HG03571 (cell line): ENCODE results near the gene CSF1R.
"Not testable (repeated sequence)": the region's sequence is repeated elsewhere in the genome, so short reads cannot be mapped to it uniquely, and the experiment has no call there.

Experiments used
- ATAC-seq: cut with Tn5 transposase; IDR thresholded peaks from one replicate; pipeline ENCODE4 v1.9.1; 2021; ENCODE audit not compliant: unreplicated experiment

The CSF1R gene

GRCh38 chr5:150055326-150056074 lies 30.9 kb downstream of the CSF1R start:
- no peak for ATAC-seq

DNA sequence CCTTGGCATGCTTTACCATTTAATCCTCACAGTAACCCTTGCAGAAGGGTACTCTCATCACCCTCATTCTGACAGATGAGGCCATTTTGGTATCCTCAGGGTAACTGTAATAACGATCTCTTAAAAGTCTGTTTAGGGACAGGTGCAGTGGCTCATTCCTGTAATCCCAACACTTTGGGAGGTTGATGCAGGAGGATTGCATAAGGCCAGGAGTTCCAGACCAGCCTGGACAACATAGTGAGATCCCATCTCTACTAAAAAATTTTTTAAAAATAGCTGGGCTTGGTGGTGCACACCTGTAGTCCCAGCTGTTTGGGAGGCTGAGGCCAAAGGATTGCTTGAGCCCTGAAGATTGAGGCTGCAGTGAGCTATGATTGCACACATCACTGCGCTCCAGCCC lies 31.8 kb downstream of the CSF1R start:
- no peak for ATAC-seq

DNA sequence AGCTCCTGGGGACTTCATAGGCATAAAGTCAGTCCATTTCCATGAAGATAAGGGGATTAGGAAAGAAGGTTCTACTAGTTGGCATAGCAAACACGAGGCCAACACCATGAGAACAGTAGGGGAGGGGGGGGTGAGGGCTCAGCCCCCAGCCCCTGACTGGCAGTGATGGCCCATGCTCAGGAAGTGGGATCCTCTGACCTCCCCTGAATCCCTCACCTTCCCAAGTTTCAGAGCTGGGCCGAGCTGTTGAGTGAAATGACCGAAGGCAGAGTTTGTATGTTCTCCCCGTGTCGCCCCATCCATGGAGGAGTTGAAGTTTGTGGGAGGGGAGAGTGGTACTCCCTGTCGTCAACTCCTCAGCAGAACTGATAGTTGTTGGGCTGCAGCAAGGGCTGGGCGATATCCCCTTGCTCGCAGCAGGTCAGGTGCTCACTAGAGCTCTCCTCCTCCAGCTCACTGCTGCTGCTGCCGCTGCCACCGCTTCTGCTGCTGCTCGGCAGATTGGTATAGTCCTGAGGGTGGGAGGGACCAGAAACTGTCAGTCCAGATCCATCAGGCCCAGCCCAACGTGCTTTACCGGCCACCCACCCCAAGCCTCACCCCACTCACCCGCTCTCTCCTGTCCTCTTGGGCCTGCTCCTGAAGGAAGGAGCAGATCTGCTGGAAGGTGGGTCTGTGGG lies 32.5 kb downstream of the CSF1R start:
- no peak for ATAC-seq

GRCh38 chr5:150052956-150053712 lies 33.2 kb downstream of the CSF1R start:
- ATAC-seq: no peak

DNA sequence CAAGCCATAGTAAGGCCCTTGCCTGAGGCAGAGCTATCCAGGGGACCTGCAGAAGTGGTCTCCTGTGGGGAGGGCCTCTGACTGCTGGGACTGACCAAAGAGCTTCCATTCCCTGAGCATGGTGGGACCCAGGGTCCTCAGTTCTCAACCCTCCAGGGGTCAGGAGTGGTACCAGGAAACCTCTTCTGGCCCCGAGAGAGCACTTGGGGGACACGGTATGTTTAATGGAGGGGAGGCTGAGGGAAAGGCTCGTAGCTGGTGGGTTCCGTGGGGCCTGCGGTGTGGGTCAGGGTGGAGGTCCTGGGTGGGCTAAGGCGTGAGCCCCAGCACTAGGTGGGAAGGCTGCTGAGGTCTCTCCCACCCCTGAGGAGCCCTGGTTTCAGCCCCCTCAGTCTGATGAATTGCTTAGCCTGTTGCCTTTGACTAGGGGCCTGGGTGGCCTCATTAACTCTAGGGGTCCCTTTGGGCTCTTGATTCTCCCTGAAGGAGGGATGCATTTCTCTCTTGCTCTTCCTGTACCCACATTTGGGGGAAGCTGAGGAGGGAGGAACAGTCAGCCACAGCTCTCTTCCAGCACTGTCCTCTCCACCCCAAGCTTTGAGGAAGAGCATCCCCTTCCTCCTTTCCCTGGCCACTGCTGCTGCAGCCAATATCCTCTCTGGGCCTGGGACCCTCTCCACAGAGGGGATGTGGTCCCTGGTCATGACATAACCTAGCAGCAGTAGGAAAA lies 34.0 kb downstream of the CSF1R start:
- no peak for ATAC-seq

GRCh38 chr5:150051657-150052195 lies 34.6 kb downstream of the CSF1R start:
- ATAC-seq: no peak

- not testable (repeated sequence) for ATAC-seq
Observed at GRCh38 chr5:150050172-150050811, 36.1 kb downstream of the CSF1R start.

DNA sequence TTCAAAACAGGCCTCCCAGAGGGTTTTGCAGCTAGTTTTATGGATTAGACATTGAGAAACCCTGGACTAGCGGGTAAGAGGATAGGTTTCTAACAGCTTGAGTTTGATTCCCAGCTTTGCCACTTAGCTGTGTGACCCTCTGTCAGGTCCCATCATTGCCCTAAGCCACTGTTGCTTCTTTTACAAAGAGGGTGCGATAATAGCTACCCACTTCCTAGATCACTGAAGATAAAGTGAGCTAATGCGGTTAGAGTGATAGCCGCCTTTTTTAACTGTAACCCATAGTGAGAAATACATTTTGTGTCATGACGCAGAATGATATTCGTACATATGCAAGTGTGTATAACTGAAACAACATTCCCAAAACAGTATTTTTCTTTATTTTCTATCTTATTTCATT lies 40.3 kb downstream of the CSF1R start:
- ATAC-seq: no peak

GRCh38 chr5:150045549-150045948 lies 40.8 kb downstream of the CSF1R start:
- ATAC-seq: no peak

- no peak for ATAC-seq
Observed at GRCh38 chr5:150044712-150045111, 41.6 kb downstream of the CSF1R start.

- ATAC-seq: no peak
Observed at GRCh38 chr5:150044329-150044681, 42.0 kb downstream of the CSF1R start.

- no peak for ATAC-seq
Observed at GRCh38 chr5:150043657-150044328, 42.6 kb downstream of the CSF1R start.

DNA sequence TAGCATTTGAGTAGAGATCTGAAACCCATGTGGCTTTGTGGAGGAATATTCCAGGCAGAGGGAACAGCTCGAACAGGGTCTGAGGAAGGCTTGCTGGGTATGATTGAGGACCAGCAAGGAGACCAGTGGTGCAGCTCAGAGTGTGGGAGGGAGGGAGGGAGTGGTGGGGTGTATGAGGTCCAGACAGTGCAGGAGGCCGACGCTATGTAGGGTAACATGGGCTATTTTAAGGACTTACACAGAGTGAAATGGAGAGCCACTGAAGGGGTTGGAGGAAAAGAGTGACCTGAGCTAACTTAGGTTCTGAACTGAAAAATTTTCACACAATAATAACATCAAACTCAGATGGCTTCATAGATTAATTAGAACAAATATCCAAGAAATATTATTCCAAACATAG lies 43.9 kb downstream of the CSF1R start:
- ATAC-seq: no peak

- ATAC-seq: no peak
Observed at GRCh38 chr5:150038547-150038946, 47.8 kb downstream of the CSF1R start.

DNA sequence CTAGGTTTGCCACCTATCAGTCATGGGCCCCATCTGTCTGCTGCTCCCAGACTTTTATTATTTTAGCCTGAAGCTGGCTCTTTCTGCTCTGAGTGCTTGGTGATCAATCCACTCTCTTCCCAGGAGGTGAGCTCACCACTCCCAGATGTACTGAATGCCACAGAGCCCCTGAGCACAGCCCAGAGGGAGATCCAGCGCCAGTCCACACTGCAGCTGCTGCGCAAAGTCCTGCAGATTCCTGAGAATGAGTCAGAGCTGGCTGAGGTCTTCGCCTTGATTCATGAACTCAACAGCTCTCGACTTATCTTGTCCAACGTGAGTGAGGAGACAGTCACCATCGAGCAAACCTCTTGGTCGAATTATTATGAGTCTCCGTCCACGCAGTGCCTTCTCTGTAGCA lies 49.8 kb downstream of the CSF1R start:
- ATAC-seq: no peak

GRCh38 chr5:150035139-150035895 lies 51.0 kb downstream of the CSF1R start:
- peak; percentile 86 for ATAC-seq

- no peak for ATAC-seq
Observed at GRCh38 chr5:150034662-150035061, 51.7 kb downstream of the CSF1R start.

- ATAC-seq: no peak
Observed at GRCh38 chr5:150033334-150033733, 53.0 kb downstream of the CSF1R start.

GRCh38 chr5:150028047-150028446 lies 58.3 kb downstream of the CSF1R start:
- ATAC-seq: not testable (repeated sequence)
